Superior temporal gyrus (tissue), 1 donor: Measurements from ENCODE around the gene LST1.

Source experiments
- DNase-seq: peaks from one replicate; pipeline ENCODE4 v3.0.0-alpha.2; 2016; ENCODE audit errors: extremely low spot score

LST1 gene

DNA sequence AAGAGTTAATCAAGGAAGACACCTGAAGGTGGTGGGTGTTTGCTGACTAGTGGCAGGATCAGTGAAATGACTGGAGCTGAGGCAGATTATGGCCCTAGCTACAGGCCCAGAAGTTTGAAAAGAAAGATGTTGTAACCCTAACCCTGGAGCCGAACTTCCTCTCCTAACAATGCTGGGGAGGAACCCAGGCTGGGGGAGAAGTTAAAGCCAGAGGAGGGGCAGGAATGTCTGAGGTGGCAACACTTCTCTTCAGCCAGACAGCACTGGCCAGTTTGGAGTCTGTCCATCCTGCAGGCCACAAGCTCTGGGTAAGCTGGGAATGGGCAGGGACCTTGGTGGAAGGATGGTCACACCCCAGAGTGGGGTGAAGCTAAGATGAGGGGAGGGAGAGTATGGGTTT is at the start of gene LST1:
Gene LST1, plus strand, starts transcription at position 270 of the 400 bp plus-strand sequence. CDS start 1,023 bp downstream, outside the sequence.
- DNase-seq = no peak

- DNase-seq = no peak
Measured at GRCh38 chr6:31538805-31539400, 47.2 kb upstream of the LST1 start.

DNA sequence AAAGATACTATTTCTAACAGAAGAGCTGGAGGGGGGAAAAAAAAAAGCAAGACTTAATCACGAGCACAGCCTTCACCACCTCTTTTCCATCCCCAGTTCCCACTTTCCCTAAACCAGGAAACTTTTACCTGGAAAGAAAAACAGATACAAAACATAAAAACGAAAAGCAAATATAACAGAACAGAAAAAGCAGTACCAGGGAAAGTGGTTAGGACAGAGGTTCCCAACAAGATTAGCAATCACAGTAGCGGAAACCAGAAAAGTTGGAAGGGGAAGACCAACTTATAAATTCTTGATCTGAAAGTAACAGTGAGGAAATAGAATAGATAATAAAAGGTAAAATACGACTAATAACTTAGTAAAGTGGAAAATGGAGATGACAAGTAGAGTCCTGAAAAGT is 45.4 kb upstream of the LST1 start:
- no peak for DNase-seq

DNA sequence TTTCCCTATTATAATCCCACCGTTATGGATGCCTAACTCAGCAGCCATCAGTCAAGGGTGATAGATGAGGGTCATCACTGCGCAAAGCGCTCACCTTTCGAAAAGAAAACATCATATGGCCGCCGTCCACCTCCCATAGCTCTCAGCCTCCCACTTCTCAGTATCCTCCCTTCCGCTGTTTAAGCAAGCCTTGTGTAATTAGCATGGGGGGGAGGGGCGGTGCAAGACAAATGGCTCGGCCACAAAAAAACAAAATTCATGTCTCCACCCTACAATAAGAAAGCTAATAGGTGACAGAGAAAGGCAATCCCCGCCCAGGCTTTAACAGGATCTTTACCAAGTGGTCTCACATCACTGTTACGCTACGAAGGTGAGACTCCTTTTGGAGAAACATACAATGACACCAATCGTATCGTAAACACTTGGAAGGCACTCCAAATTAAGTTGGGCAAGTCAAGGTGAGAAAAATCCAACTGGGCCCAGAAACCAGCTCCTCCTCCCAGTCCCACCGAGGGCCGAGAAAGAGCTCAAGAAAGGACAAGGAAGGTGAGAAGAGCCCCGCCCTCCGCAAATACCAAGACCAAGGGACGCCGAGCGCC is 44.9 kb upstream of the LST1 start:
- DNase-seq = no peak

DNA sequence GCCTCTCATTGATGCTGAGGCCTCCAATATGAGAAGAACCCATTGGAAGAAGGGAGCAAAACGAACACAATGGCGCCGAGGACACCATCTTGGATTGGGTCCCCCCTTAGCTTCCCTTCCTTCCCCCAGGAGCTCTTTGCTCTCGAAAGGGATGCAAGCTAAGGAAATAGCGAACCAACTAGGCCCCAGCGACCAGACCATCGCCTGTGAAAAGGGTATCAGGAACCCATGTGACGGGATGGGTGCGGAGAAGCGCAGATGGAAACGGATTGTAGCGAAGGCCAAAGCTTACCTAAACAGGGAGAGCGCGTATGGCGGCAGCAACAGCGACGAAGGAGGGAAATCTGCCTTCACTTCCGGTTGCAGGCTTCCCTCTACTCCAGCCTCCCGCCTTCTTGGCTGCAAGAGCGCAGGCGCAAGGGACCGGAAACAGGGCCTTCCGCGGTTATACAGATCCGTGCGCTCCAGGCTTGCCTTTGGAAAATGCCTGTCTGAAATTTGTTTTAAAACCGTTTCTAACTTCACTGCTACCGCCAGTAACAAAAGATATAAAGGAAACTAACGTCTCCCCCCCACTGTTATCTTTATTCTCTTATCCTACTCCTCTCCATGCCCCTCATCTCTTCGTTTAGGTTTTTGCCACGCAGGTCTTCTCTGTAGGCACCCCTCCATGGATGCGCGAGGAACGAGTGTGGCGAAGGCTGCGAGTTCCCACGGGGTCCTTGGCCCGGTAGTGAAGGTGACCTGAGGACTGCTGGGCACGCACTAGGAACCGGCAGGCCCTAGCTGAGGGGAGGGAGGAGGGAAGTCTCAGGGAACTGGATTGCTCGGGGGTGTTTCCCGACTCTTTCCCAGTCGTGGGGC is 44.2 kb upstream of the LST1 start, which contains the start of gene DDX39B:
Gene DDX39B, minus strand, starts transcription at position 346 of the 864 bp plus-strand sequence. CDS start 1,471 bp downstream, outside the sequence.
- peak; percentile 99 for DNase-seq

DNA sequence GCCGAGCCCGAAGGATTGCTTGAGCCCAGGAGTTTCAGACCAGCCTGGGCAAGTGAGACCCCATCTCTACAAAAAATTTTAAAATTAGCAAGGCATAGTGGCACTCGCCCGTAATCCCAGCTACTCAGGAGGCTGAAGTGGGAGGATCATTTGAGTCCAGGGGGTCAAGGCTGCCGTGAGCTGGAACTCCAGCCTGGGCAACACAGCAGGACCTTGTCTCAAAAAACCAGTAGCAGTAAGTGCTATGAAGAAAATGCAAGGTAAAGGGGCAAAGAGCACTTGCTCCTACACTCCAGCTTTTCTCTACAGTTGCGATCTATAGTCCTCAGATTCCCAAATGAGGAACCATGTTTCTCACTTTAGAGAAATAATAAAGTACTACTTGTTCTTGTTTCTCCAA is 42.4 kb upstream of the LST1 start:
- DNase-seq = no peak

GRCh38 chr6:31544676-31545075 is 41.4 kb upstream of the LST1 start:
- no peak for DNase-seq

DNA sequence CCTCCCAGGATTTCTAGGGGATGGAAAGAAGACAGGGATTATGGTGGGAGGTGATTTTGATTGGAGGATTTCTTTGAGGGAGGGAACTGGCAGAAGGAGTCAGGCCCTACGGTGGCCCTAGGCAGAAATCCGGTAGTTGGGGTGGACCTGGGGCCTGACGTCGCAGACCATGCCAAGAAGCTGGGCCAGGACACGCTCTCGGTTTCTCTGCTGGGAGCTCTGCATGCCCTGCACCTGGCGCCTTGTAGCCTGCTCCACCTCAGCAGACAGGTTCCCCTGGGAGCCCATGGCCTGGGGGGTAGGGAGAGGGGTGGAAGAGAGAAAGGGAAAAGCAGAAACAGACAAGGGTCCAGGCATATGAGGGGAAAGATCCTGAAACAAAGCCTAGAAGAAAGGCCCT is 40.8 kb upstream of the LST1 start:
- no peak for DNase-seq

DNA sequence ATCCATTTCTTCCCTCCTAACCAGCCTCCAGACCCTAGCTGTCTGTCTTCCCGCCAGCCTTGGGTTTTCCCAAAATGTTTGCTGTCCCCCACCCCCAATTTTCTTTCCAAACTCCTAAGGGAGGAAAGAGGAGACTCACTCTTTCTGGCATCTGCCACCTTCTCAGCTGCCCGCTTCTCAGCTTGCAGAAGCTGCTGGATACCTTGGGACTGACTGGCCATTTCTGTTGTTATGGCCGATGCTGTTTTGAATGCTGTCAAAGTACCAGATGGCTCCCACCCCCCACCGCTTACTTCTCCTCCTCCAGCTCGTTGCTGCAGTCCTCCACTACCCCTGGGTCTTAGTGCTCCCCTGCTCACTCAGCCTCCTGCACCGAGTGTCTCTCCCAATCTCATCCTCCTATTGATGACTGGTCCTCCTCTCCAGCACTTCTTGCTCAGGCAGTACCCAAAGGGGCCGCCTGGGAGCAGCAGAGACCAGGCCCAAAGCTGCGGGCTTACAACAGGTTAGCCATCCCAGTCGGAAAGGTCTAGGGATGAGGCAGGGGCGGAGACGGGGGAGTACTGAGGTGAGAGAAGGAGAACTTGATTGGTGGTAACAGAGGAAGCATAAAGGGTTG is 39.6 kb upstream of the LST1 start, which contains the start of gene ATP6V1G2:
Gene ATP6V1G2, minus strand, starts transcription at position 270 of the 619 bp plus-strand sequence. Its CDS starts 49 bp downstream, at position 221.
- peak; percentile 93 for DNase-seq

- peak; percentile 98 for DNase-seq
Measured at GRCh38 chr6:31546958-31547726, 38.9 kb upstream of the LST1 start, which contains the start of gene NFKBIL1. Gene NFKBIL1, plus strand, starts transcription at chr6:31547608. Its CDS starts 87 bp downstream, at chr6:31547695.

DNA sequence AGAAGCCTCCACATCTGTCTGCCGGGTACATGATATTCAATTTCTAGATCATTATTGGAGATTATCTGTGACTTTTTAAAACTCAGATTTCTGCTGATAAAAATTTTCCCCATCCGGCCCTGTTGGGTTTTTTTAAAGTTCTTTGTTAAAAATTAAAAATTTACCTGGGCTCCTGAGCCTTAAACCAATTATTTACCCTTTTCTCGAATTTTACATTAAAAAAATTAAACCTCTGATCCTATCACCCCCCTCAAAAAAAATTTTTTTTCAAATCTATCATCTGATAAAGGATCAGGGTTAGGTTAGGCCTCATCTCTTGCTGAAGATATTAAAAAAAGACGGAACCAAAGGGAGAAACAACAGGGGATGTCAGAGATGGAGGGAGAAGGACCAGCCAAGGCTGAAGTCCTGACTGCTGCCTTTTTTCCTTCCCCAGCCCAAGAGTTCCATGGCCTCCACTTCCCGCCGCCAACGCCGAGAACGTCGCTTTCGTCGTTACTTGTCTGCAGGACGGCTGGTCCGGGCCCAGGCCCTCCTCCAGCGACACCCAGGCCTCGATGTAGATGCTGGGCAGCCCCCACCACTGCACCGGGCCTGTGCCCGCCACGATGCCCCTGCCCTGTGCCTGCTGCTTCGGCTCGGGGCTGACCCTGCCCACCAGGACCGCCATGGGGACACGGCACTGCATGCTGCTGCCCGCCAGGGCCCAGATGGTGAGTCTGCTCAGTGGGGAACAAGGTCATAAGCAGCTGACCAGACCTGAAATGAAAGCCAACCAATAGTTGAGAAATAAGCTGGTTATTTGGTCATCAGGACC is 38.1 kb upstream of the LST1 start:
- no peak for DNase-seq

- no peak for DNase-seq
Measured at GRCh38 chr6:31548544-31548873, 37.6 kb upstream of the LST1 start.

DNA sequence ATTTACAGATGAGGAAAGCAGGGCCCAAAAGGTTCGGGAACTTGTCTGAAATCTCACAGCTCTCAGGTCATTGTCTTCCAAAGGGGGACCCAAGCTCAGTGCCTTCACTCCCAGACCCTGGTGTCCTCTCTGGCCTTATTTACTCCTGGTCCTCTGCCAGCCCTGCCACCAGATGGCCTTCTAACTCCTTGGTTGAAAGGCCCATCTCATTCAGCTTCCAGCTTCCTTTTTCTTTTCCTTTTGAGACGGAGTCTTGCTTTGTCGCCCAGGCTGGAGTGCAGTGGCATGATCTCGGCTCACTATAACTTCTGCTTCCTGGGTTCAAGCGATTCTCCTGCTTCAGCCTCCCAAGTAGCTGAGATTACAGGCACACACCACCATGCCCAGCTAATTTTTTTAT is 34.7 kb upstream of the LST1 start:
- DNase-seq = peak; percentile 35

DNA sequence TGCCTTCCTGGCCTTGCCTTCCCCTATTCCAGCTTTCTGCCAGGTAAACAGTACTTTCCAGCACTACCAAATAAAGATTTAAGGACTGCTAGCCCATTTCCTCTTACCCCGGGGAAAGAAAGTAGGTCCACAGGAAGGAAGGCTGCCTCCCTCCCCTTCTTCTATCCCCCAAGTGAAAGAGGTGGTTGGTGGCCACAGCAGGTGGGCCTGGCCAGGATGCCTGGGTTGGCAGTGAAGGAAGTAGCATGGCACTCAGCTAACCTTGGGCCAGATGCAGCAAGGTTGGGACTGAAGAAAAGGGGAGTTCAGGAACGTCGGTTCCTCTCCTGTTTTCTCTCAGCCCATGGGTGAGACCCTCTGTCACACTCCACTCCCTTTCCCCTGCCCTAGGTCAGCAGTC is 29.8 kb upstream of the LST1 start:
- no peak for DNase-seq

DNA sequence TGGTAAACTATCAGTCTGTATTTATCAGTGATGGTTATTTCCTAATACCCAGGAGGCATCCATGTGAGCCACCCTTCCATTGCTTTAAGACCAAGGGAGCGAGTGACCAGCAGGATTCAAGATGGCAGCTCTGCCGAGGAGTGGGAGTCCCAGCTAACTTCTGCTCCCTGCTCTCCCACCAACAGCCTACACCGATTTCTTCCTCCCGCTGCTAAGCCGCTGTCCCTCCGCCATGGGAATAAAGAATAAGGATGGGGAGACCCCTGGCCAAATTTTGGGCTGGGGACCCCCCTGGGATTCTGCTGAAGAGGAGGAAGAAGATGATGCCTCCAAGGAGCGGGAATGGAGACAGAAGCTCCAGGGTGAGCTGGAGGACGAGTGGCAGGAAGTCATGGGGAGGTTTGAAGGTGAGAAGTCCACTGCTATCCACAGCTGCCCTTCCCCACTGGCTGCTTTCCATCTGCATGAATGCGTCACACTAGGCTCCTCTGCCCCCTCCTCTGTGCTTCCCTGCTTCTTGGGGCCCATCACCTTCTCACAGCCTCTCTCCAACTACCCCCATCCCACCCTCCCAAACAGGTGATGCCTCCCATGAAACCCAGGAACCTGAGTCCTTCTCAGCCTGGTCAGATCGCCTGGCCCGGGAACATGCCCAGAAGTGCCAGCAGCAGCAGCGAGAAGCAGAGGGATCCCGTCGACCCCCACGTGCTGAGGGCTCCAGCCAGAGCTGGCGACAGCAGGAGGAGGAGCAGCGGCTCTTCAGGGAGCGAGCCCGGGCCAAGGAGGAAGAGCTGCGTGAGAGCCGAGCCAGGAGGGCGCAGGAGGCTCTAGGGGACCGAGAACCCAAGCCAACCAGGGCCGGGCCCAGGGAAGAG is 28.4 kb upstream of the LST1 start:
- DNase-seq = no peak

- DNase-seq = no peak
Measured at GRCh38 chr6:31558318-31558625, 27.8 kb upstream of the LST1 start.

DNA sequence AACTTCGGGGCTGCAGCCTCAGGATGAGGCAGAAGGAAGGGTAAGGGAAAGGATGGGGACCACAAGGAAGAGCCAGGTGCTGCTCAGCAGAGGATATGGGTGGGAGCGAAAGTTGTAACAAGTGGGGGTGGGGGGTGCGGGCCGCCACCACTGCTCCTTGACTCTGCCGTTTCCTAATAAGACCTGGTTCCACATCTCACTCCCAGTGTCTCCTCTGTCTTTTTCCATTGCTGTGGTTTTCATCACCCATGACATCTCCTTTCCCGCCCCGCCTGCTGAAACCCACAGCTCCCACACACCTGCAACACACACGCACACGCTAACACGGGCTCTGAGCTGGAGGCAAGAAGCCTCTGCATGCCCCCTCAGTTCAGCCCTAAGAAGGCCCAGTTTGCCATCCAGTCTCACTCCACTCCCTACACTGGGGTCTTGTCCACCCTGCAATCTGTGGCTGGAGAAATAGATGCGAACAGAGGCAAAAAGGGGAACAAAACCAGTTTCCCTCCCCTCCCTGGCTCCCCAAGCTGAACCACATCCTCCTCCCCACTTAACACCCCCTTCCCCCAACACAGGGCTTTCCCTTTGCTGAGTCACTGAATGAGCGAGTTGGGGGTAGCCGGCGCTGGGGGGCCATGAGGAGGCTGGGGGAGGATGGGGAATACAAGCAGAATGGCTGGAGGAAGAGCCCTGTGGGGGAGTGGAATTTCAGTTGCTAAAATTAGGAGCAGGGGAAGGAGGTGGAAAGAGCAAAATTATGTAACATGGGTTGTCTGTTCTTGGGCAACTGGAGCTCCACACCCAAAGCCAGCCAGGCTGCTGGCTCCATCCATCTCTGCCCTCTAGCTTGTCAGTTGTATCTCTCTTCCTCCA is 27.2 kb upstream of the LST1 start:
- peak; percentile 41 for DNase-seq

DNA sequence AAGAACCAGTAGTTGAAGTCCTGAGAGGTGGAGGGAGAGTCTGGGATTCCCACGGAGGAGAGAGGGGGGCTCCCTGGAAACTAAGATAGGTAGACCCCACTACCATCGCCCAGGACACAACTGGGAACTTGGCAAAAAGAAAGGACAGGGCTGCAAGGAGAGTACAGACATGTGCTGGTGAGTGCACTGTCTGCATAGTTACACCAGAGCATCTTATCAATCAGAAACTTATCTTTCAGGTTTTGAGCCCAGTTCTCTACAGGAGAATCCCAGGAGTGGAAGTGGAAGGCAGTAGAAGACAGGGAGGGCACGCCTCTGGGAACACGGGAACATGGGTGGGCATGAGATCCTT is 26.5 kb upstream of the LST1 start:
- DNase-seq = no peak
